H1 (cell line): ENCODE results near the gene APMAP. TPM values are rescaled to one million over a fixed set of nuclear protein-coding genes. Genes with fewer than 3 reads are reported as not detected.

Source experiments
- HDAC6 ChIP-seq: IDR thresholded peaks from one replicate; pipeline ENCODE4 v1.7.1; 2012; ENCODE audit warnings: low read depth, mild to moderate bottlenecking, inconsistent platforms, low read length, moderate library complexity
- KDM5A ChIP-seq: fragments of 200-600 bp; IDR thresholded peaks from 2 replicates; pipeline ENCODE4 v1.7.1; 2012; ENCODE audit warnings: mild to moderate bottlenecking, low read length, inconsistent platforms, mixed read lengths
- SIN3A ChIP-seq, 2 experiments: IDR thresholded peaks in 1 of 2; conservative IDR thresholded peaks in 1 of 2; 2 replicates each; pipeline ENCODE4 v1.6.1; 2011 to 2012; ENCODE audit warnings: low read length in 2 of 2, improper control_type of control experiment in 1 of 2, low read depth in 1 of 2, mild to moderate bottlenecking in 1 of 2
- TEAD4 ChIP-seq: IDR thresholded peaks from 2 replicates; pipeline ENCODE4 v1.6.1; 2012; ENCODE audit warnings: low read depth, low read length, inconsistent platforms, mixed read lengths
- polyA plus RNA-seq, 7 experiments: library from polyadenylated mRNA; depleted of rRNA in 3 of 7; stranded (reverse) in 5 of 7; unstranded in 2 of 7; fragments of >200 nt in 5 of 7; fragments of 200-250 nt in 2 of 7; gene quantifications; 1 replicate in 5 of 7; 2 replicates in 1 of 7; 4 replicates in 1 of 7; pipeline versions ENCODE4 v1.2.1 to v1.2.3, GENCODE V29; 2011 to 2013; ENCODE audit warnings: missing spikeins in 2 of 7, mixed read lengths in 2 of 7
- total RNA-seq: library from RNA; stranded (reverse); fragmentation: NEBNext Ultra II Directional; extraction: Animal tissue kit (Norgen Biotek cat#: 25700); gene quantifications from 2 replicates; pipeline ENCODE4 v1.2.1, GENCODE V29; 2021
- TF ChIP-seq, protein P1 (sequence below): fragments of 300-600 bp; sonication (generic); IDR thresholded peaks from 2 replicates; pipeline ENCODE4 v1.7.1; 2012; ENCODE audit warnings: low read length, moderate library complexity, mild to moderate bottlenecking, inconsistent platforms; ENCODE audit not compliant: insufficient replicate concordance
- TF ChIP-seq, protein P2 (sequence below): IDR thresholded peaks from 2 replicates; pipeline ENCODE4 v1.6.1; 2012; ENCODE audit warnings: inconsistent platforms

The APMAP gene
- total and polyA plus RNA-seq, 2 of the 8 experiments (the other 6 are each of a cell fraction or from before 2014, with no cell fraction given), result 31.3 to 66.0 TPM

DNA sequence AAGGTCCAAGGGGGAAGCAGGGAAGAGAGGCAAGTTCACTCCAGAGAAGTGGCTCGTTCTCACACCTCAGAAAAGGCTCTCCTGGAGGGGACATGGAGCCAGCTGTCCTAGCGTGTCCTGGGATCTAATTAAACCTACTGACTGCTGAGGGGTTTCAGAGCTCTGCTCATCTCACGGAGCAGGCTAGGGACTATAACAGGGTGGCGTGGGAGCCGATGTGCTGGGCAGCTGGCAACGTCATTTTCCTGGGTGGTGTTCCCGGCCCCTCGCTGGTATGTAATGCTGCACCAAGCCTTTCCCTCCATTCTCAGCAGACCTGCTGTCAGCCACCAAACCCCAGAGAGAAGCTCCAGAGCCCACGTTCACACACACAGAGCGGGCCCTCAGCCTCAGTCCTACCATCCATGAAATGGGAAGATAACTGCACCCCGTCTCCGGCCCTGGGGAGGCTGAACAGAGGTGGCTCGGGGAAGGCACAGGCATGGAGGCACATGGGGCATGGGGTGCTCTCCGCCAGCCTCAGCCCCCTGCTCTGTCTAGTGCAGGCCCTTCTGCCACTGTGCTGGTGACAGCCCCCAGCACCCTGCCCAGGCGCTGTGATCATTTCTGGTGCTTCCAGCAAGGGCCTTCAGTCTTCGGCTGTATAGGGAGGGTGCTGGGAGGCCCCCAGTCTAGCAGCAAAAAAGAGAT, 41.6 kb downstream of the APMAP start (continued):
- TF ChIP-seq, protein P1, sequence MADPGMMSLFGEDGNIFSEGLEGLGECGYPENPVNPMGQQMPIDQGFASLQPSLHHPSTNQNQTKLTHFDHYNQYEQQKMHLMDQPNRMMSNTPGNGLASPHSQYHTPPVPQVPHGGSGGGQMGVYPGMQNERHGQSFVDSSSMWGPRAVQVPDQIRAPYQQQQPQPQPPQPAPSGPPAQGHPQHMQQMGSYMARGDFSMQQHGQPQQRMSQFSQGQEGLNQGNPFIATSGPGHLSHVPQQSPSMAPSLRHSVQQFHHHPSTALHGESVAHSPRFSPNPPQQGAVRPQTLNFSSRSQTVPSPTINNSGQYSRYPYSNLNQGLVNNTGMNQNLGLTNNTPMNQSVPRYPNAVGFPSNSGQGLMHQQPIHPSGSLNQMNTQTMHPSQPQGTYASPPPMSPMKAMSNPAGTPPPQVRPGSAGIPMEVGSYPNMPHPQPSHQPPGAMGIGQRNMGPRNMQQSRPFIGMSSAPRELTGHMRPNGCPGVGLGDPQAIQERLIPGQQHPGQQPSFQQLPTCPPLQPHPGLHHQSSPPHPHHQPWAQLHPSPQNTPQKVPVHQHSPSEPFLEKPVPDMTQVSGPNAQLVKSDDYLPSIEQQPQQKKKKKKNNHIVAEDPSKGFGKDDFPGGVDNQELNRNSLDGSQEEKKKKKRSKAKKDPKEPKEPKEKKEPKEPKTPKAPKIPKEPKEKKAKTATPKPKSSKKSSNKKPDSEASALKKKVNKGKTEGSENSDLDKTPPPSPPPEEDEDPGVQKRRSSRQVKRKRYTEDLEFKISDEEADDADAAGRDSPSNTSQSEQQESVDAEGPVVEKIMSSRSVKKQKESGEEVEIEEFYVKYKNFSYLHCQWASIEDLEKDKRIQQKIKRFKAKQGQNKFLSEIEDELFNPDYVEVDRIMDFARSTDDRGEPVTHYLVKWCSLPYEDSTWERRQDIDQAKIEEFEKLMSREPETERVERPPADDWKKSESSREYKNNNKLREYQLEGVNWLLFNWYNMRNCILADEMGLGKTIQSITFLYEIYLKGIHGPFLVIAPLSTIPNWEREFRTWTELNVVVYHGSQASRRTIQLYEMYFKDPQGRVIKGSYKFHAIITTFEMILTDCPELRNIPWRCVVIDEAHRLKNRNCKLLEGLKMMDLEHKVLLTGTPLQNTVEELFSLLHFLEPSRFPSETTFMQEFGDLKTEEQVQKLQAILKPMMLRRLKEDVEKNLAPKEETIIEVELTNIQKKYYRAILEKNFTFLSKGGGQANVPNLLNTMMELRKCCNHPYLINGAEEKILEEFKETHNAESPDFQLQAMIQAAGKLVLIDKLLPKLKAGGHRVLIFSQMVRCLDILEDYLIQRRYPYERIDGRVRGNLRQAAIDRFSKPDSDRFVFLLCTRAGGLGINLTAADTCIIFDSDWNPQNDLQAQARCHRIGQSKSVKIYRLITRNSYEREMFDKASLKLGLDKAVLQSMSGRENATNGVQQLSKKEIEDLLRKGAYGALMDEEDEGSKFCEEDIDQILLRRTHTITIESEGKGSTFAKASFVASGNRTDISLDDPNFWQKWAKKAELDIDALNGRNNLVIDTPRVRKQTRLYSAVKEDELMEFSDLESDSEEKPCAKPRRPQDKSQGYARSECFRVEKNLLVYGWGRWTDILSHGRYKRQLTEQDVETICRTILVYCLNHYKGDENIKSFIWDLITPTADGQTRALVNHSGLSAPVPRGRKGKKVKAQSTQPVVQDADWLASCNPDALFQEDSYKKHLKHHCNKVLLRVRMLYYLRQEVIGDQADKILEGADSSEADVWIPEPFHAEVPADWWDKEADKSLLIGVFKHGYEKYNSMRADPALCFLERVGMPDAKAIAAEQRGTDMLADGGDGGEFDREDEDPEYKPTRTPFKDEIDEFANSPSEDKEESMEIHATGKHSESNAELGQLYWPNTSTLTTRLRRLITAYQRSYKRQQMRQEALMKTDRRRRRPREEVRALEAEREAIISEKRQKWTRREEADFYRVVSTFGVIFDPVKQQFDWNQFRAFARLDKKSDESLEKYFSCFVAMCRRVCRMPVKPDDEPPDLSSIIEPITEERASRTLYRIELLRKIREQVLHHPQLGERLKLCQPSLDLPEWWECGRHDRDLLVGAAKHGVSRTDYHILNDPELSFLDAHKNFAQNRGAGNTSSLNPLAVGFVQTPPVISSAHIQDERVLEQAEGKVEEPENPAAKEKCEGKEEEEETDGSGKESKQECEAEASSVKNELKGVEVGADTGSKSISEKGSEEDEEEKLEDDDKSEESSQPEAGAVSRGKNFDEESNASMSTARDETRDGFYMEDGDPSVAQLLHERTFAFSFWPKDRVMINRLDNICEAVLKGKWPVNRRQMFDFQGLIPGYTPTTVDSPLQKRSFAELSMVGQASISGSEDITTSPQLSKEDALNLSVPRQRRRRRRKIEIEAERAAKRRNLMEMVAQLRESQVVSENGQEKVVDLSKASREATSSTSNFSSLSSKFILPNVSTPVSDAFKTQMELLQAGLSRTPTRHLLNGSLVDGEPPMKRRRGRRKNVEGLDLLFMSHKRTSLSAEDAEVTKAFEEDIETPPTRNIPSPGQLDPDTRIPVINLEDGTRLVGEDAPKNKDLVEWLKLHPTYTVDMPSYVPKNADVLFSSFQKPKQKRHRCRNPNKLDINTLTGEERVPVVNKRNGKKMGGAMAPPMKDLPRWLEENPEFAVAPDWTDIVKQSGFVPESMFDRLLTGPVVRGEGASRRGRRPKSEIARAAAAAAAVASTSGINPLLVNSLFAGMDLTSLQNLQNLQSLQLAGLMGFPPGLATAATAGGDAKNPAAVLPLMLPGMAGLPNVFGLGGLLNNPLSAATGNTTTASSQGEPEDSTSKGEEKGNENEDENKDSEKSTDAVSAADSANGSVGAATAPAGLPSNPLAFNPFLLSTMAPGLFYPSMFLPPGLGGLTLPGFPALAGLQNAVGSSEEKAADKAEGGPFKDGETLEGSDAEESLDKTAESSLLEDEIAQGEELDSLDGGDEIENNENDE, result no peak
- no peak for TF ChIP-seq SIN3A (conservative IDR thresholded peaks at IDR 0.05 in 1 of 2, IDR thresholded peaks at IDR 0.05 in 1 of 2; ENCODE audit: low read depth in 1 of 2, low read length in 2 of 2)
- no peak for TF ChIP-seq HDAC6
- no peak for TF ChIP-seq KDM5A
- TF ChIP-seq TEAD4, result no peak
- TF ChIP-seq, protein P2, sequence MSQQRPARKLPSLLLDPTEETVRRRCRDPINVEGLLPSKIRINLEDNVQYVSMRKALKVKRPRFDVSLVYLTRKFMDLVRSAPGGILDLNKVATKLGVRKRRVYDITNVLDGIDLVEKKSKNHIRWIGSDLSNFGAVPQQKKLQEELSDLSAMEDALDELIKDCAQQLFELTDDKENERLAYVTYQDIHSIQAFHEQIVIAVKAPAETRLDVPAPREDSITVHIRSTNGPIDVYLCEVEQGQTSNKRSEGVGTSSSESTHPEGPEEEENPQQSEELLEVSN, result no peak
